Large intestine (tissue), 3 donors: ENCODE measurements around the gene CDX1. TPM values are rescaled to one million over a fixed set of nuclear protein-coding genes. Genes with fewer than 3 reads are reported as not detected.

Source experiments
- DNase-seq, 2 donors: peaks; one replicate each; pipeline versions ENCODE4 v3.0.0 to v3.0.0-alpha.2; 2013
- H3K27ac ChIP-seq: one replicate; pipeline ENCODE4 v1.5.1; 2013; ENCODE audit warnings: low read length
- H3K27me3 ChIP-seq: 2 replicates; pipeline ENCODE4 v1.6.1; 2013; ENCODE audit warnings: low read length; ENCODE audit not compliant: control insufficient read depth, insufficient read depth
- H3K36me3 ChIP-seq: 2 replicates; pipeline ENCODE4 v1.6.1; 2013; ENCODE audit warnings: low read length; ENCODE audit not compliant: control insufficient read depth, insufficient read depth
- H3K4me1 ChIP-seq: one replicate; pipeline ENCODE4 v1.6.1; 2013; ENCODE audit warnings: low read length; ENCODE audit not compliant: control insufficient read depth, insufficient read depth
- H3K4me3 ChIP-seq: one replicate; pipeline ENCODE4 v1.5.1; 2013; ENCODE audit warnings: low read length
- H3K9me3 ChIP-seq: one replicate; pipeline ENCODE4 v1.6.1; 2013; ENCODE audit warnings: mild to moderate bottlenecking, low read depth, low read length, moderate library complexity; ENCODE audit not compliant: control insufficient read depth
- WGBS: methylation state at CpG from one replicate; pipeline ENCODE4 v1.1.5; 2013; ENCODE audit warnings: low lambda C conversion rate; ENCODE audit not compliant: insufficient coverage; 5-methylcytosine and 5-hydroxymethylcytosine counted together
- polyA plus RNA-seq: library from polyadenylated mRNA; unstranded; fragments of 120-200 nt; gene quantifications from one replicate; pipeline ENCODE4 v1.2.1, GENCODE V29; 2013

CDX1 gene
- polyA plus RNA-seq, 1 donor = 196 TPM

- H3K9me3 ChIP-seq = no peaks in the 10 kb centered on the region
- H3K27me3 ChIP-seq = no peaks in the 10 kb centered on the region
- H3K4me3 ChIP-seq = no peak overlapping the region
- WGBS = no CpG with 5 or more reads among the region's 5 CpGs
- peak overlapping the region; percentile 49 for H3K27ac ChIP-seq
- no peak for DNase-seq
- H3K4me1 ChIP-seq = peaks cover 51% of the 10 kb centered on the region
- H3K36me3 ChIP-seq = peaks cover 2% of the 10 kb centered on the region
These were observed 28.6 kb upstream of the CDX1 start for GRCh38 chr5:150137997-150138396.

DNA sequence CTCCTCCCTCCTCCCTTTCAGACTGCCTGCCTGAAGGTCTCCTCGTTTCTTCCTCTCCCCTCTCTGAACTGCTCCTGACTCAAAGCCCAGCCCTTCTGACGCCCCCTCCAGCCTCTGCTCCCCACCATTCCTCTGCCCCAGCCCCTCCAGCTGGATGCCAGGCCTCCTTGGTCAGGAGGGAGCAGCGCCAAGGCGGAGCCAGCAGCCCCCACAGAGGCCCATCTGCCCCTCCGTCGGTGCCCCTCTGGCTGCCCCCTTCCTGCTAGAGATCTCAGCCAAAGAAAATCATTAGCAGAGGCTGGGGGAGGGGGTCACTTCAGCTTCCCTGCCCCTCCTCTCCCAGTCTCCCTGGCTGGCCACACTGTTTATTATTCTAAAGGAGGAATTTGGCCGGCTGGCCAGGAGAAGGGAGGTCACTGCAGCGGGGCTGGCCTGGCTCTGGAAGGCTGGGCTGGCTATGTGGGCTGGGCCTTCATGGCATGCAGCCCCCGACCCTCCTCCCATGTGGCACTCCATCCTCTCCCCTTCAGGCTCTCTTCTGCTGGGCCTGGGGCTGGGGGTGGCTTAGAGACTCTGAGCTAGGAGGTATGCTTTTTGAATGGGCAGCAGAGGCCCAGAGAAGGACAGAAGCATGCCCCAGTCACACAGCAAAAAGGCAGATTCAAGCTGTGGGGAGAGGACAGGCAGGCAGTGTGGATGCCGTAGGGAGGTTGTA, 27.9 kb upstream of the CDX1 start:
- Histone ChIP-seq H3K4me1 (peaks cover 58% of the 10 kb centered on the region), H3K4me3 (no peak overlapping the region), H3K27me3 (no peaks in the 10 kb centered on the region), H3K36me3 (peaks cover 2% of the 10 kb centered on the region), H3K27ac (peak overlapping the region; percentile 78), H3K9me3 (no peaks in the 10 kb centered on the region)
- WGBS = no CpG with 5 or more reads among the region's 10 CpGs
- DNase-seq = peak in 1 of 2 donors; percentile 64

- Histone ChIP-seq H3K4me1 (peaks cover 64% of the 10 kb centered on the region), H3K27ac (peak overlapping the region; percentile 78), H3K9me3 (no peaks in the 10 kb centered on the region), H3K36me3 (peaks cover 2% of the 10 kb centered on the region), H3K4me3 (no peak overlapping the region), H3K27me3 (no peaks in the 10 kb centered on the region)
- no CpG with 5 or more reads among the region's 6 CpGs for WGBS
- no peak for DNase-seq
These were observed 27.2 kb upstream of the CDX1 start for GRCh38 chr5:150139334-150139733.

GRCh38 chr5:150140830-150141229, 25.7 kb upstream of the CDX1 start:
- peak; percentile 51 to 60 for DNase-seq

GRCh38 chr5:150141544-150142184, 24.9 kb upstream of the CDX1 start:
- H3K9me3 ChIP-seq = no peaks in the 10 kb centered on the region
- 90% methylated on average over 2 of the region's 9 CpGs for WGBS
- no peak for DNase-seq
- H3K4me3 ChIP-seq = no peak overlapping the region
- H3K36me3 ChIP-seq = no peaks in the 10 kb centered on the region
- H3K4me1 ChIP-seq = peaks cover 67% of the 10 kb centered on the region
- H3K27ac ChIP-seq = peak overlapping the region; percentile 58
- H3K27me3 ChIP-seq = no peaks in the 10 kb centered on the region

More at GRCh38 chr5:150140830-150141229, 25.7 kb upstream of the CDX1 start:
- no peaks in the 10 kb centered on the region for H3K27me3 ChIP-seq
- H3K9me3 ChIP-seq = no peaks in the 10 kb centered on the region
- H3K27ac ChIP-seq = peak overlapping the region; percentile 76
- no CpG with 5 or more reads among the region's 11 CpGs for WGBS
- H3K4me3 ChIP-seq = no peak overlapping the region
- no peaks in the 10 kb centered on the region for H3K36me3 ChIP-seq
- peaks cover 67% of the 10 kb centered on the region for H3K4me1 ChIP-seq

GRCh38 chr5:150142185-150142958, 24.2 kb upstream of the CDX1 start:
- H3K27me3 ChIP-seq = no peaks in the 10 kb centered on the region
- H3K4me1 ChIP-seq = peaks cover 63% of the 10 kb centered on the region
- H3K27ac ChIP-seq = peak overlapping the region; percentile 37
- H3K36me3 ChIP-seq = no peaks in the 10 kb centered on the region
- WGBS = no CpG with 5 or more reads among the region's 14 CpGs
- no peak overlapping the region for H3K4me3 ChIP-seq
- H3K9me3 ChIP-seq = no peaks in the 10 kb centered on the region
- DNase-seq = peak in 1 of 2 donors; percentile 66

DNA sequence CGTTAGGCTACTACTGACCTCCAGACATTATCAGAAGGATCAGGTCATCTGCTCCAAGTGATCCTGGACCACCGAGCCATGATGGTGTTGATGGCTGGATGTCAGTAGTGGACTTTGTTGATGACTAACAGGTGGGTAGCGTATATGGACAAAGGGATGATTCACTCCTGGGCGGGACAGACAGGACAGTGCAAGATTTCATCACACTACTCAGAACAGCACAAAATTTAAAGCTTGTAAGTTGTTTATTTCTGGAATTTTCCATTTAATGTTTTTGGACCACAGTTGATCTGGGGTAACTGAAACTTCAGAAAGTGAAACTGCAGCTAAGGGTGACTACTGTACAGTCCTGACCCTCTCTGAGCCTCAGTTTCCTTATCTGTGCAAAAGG, 23.6 kb upstream of the CDX1 start:
- H3K4me3 ChIP-seq = no peak overlapping the region
- no peaks in the 10 kb centered on the region for H3K9me3 ChIP-seq
- H3K27me3 ChIP-seq = no peaks in the 10 kb centered on the region
- peaks cover 58% of the 10 kb centered on the region for H3K4me1 ChIP-seq
- peak overlapping the region; percentile 59 for H3K27ac ChIP-seq
- no CpG with 5 or more reads among the region's 4 CpGs for WGBS
- peak in 1 of 2 donors; percentile 47 for DNase-seq
- H3K36me3 ChIP-seq = no peaks in the 10 kb centered on the region

DNA sequence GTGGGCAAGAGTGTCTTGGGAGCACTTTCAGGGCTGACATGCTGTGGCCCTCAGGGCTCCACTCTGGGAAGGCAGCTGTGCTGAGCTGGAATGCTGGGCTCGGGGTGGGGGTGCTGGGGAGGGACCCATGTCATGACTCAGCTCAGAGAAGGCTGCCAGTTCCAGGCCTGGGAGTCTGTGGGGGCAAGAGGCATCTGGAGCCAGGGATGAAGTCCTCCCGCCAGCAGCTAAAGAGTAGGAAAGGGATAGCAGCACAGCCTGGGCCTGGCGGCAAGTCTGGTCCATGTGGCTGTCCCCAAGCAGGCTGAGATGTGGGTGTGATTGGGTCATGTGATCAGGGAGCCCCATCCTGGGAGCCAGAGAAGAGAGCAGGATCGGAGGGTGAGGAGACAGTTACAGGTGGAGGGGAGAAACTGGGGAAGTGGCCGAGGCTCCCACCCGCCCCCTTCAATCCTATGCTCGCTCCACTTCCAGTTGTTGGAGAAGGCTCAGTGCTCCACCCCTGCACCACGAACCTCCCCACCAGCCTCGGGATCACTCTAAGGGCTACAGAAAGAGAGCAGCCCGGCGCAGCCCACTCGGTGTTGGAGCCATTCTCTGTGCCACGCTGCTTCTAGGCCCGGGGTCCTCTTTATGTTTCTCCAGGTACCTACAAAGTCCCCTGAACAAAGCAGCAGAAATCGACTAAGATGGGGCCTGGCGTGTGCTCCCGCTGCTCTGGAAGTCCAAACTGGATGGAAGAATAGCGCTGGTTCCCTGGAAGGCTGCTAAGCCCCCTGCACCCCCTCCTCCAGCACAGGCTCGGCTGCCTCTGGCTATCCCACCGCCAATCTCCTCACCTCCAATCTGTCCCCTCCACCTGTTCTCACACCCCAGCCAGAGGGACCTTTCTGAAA, 23.0 kb upstream of the CDX1 start:
- WGBS = no CpG with 5 or more reads among the region's 20 CpGs
- DNase-seq = peak in 1 of 2 donors; percentile 44
- H3K36me3 ChIP-seq = no peaks in the 10 kb centered on the region
- H3K4me3 ChIP-seq = no peak overlapping the region
- peak overlapping the region; percentile 59 for H3K27ac ChIP-seq
- H3K9me3 ChIP-seq = no peaks in the 10 kb centered on the region
- H3K27me3 ChIP-seq = no peaks in the 10 kb centered on the region
- H3K4me1 ChIP-seq = peaks cover 51% of the 10 kb centered on the region

DNA sequence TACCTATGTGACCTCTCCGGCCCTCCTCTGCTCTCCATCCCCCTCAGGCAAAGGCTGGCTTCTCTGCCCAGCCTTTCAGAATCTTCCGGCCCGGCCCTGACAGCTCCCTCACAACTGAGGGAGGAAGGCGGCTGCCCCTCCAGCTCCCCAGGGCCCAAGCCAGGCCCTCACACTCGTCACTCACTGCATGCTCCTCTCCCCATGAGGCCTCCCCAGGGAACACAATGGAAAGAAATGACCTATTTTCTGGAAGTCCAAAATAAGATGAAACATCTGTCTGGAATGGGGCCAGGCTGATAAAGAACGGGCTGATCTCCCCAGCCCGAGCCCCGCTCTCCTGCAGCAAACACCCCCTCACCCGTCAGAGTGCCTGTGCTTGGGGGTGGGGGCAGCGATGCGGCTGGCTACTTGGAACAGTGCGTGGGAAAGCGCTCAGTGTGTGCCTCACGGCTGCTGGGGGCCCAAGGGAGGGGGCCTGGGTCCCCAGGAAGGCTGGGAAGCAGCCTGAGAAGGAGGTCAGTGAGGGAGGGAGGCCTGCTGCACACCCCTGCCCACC, 22.3 kb upstream of the CDX1 start:
- Histone ChIP-seq H3K9me3 (no peaks in the 10 kb centered on the region), H3K27ac (peak overlapping the region; percentile 59), H3K27me3 (no peaks in the 10 kb centered on the region), H3K4me1 (peaks cover 44% of the 10 kb centered on the region), H3K36me3 (no peaks in the 10 kb centered on the region), H3K4me3 (no peak overlapping the region)
- peak in 1 of 2 donors; percentile 37 for DNase-seq
- no CpG with 5 or more reads among the region's 14 CpGs for WGBS
